ENCODE data around the gene ZMIZ2.
"Not testable (repeated sequence)": the region's sequence is repeated elsewhere in the genome, so short reads cannot be mapped to it uniquely, and the experiment has no call there.

Gene ZMIZ2

DNA sequence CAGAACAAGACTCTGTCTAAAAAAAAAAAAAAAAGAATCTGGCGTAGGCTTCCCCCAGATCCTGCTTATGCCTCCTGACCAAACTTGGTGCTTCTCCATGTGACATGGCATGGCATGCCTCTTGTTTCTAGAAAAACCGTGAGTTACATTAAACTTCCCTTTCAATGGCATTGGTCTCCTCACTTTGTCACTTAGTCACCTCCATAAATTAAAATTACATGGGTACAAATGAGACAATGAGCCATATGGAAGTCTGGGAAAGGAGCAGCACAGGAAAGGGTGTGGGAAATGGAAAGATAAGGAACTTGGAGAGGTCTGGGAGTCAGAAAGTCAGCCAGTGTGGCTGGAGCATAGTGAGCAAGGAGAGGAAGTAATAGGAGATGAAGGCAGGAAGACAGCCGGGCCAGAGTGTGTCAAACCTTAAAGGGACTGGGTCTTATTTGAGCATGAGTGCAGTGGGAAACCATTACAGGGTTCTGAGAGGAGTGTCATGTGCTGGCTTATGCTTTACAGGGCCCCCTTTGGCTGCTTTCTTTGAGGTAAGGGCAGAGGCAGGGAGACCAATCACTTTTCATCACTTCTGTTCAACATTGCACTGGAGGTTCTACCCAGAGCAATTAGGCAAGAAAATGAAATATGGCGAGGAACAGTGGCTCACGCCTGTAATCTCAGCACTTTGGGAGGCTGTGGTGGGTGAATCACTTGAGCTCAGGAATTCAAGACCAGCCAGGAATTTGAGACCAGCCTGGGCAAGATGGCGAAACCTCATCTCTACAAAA lies 21.3 kb upstream of the ZMIZ2 start:
- DNase-seq: no peak

DNA sequence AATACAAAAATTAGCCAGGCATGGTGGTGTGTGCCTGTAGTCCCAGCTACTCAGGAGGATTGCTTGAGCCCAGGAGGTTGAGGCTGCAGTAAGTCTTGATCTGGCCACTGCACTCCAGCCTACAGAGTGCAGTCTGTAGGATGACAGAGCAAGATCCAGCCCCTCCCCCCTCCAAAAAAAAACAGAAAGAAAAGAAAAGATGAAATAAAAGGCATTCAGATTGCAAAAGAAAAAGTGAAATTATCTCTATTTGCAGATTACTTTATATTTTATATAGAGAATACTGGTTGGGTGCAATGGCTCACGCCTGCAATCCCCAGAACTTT lies 20.7 kb upstream of the ZMIZ2 start:
- DNase-seq: no peak

DNA sequence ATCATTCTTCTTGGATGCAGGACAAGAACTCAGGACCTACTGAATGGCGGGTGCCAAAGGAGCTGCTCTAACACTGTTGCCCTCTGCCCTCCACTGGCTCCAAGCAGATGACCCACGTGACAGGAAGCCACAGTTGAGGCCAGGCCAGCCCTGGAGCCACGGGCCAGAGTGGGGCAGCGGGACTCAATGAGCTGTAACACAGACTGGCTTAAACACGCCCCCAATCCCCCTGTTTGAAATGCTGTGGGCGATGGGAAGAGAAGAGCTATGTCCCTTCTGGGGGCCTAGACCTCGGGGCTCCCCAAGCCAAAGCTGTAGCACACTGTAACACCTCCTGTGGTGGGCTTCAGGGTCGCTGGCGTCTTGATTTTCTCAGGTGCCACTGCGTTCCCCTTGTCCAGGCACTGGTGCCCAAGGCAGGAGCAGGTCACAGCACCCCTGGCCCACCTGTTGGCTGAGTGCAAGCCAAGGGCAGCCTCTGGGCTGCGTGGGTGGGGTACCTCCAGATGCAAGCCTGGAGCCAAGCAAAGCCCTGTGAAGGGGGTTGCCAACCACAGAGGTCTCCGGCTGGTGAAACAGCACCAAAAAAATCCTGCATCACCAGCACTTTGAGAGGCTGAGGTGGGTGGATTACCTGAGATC lies 18.6 kb upstream of the ZMIZ2 start:
- DNase-seq: no peak

DNA sequence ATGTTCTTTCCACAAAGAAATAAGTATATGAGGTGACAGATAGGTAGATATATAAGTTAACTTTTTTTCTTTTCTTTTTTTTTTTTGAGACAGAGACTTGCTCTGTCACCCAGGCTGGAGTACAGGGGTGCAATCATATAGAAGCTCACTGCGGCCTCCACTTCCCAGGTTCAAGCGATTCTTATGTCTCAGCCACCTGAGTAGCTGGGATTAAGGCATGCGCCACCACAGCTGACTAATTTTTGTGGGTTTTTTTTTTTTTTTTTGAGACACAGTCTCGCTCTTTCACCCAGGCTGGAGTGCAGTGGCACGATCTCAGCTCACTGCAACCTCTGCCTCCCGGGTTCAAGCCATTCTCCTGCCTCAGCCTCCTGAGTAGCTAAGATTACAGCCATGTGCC lies 15.7 kb upstream of the ZMIZ2 start:
- not testable (repeated sequence) for DNase-seq

DNA sequence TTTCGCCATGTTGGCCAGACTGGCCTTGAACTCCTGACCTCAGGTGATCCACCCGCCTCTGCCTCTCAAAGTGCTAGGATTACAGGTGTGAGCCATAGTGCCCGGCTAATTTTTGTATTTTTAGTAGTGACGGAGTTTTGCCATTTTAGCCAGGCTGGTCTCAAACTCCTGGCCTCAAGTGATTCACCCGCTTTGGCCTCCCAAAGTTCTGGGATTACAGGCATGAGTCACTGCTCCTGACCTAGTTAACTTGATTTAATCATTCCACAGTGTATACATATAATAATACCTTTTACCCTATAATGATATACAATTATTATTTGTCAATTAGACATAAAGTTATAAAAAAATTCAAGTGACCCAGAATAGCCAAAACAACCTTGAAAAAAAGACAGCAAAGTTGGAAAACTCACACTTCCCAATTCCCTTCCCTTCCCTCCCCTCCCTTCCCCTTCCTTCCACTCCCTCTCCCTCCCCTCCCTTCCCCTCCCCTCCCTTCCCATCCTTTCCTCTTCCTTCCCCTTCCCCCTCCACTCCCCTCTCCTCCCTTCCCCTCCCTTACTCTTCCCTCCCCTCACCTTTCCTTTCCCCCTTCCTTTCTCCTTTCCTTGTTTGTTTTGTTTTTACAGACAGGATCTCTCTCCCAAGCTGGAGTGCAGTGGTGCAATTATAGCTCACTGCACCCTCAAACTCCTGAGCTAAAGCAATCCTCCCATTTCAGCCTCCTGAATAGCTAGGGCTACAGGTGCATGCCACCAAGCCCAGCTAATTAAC lies 14.8 kb upstream of the ZMIZ2 start:
- no peak for DNase-seq

DNA sequence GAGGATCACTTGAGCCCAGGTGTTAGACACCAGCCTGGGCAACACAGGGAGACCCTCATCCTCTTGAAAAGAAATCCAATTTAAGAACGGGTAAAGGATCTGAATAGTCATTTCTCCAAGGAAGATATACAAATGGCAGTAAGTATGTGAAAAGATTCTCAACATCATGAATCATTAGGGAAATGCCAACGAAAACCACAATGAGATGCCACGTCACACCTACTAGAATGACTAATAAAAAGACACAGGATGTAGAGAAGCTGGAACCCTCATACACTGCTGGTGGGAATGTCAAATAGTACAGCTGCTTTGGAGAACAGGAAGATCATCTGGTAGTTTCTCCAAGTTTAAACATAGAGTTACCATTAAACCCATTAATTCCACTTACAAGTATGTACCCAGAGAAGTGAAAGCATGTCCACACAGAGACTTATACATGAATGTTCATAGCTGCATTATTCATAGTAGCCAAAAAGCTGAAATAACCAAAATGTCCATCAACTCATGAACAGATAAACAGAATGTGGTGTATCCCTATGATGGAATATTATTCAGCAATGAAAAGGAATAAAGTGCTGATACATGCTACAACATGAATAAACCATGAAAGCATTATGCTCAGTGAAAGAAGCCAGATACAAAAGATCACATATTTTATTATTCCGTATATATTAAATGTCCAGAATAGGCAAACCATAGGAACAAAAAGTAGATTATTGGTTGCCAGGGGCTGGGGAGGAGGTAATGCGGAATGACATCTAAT lies 13.1 kb upstream of the ZMIZ2 start:
- DNase-seq: no peak

DNA sequence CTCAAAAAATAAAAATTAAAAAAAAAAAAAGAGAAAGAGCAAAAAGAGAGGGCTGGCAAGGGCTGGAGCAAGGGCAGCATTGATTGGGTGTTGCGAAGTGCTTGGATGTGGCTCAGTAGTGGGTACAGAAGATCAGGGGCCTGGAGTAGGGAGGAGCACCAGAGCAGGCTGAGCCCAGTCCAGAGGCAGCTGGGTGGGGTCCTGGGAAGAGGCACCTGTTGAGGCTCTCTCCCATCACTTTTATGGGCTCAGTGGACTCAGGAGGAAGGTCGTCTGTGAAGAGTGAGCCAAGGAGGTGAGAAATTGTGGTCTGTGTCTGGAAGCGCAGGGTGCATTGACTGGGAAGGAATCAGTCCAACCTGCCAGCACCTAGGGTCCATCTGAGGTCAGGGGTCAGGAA lies 11.8 kb upstream of the ZMIZ2 start:
- DNase-seq: no peak

DNA sequence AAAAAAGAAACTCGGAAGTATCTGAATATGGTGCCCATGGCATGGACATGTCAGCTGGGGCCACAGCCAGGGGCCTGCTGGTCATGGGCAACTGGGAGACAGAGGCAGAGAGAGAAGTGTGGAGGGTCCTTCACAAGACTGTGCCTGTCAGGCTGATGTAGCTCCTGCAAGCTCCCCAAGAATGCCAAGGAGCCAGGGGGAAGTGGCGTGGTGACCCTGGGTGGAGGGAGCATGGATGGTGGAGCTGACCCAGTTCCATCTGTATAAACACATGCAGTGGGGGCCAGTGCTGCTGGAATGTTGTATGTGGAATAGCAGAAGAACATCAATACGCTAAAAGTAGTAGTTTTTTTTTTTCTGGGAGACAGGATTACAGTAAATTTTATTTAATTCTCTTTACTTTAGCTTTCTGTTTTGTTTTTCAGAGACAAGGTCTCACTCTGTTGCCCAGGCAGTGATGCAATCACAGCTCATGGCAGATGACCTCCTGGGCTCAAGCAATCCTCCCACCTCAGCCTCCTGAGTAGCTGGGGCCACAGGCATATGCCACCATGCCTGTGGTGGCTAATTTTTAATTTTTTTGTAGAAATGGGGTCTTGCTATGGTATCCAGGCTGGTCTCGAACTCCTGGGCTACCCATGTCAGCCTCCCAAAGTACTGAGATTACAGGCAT lies 10.5 kb upstream of the ZMIZ2 start:
- no peak for DNase-seq

DNA sequence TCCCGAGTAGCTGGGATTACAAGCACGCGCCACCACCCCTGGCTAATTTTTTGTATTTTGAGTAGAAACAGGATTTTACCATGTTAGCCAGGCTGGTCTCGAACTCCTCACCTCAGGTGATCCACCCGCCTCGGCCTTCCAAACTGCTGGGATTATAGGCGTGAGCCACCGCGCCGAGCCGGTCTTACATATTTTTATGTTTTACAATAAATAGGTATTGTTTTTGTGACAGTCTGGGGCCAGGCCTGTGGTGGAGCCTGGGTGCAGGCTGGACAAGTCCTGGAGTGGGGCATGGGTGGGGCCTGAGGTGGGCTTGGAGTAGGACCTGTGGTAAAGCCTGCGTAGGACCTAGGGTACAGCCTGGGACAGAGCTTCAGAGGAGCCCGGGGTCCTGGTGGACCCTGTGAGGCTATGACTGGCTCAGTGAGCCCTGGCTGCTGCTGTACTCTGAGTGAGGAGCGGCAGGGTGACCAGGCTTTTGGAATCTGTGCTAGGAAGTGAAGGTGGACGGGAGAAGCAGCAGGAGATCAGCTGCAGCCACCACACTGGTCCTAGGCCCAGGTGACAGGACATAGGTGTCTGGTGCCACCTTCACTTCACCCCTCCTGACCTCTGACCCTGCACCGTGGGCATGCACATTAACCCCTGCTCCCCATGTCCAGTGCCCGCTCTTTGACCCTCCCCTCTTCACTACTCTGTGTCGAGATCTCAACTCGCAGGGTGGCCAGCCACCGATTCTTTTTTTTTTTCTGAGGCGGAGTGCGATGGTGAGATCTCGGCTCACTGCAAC lies 9.6 kb upstream of the ZMIZ2 start:
- DNase-seq: no peak

DNA sequence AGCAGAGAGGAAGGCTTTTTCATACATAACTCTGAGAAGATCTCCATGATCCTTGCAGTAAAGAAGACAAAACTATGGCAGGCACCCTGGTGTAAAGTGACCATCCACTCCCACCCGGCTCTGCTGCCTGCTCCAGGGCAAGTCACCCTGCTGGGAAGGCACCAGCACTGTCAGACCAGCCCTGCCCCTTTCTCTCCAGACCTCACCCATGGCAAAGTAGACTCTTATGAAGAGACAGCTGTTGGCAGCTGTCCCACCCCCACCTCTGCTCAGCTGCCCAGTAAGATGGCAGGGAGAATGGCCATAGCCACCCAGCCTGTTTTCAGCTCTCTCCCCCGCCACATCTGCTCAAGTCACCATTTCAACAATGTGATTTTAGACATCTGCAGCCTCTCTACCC lies 8.6 kb upstream of the ZMIZ2 start:
- no peak for DNase-seq

DNA sequence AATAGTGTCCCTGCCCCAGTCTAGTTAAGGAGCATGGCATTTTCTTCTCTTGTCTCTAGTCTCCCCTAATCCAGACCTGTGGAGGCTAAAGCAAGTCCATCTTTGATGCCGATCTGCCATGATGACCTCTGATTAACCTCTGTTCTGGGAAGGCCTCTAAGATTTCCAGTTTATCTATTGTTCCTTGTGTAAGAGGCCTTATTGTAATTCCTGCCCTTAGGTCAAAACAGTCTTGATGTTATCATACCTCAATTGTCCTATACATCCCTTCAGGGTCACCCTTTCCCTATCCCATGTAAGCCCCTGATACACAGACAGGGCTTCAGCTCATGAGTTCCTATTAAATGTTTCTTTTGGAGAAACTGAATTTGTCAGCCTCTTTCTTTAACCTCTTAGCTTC lies 4.9 kb upstream of the ZMIZ2 start:
- DNase-seq: no peak

DNA sequence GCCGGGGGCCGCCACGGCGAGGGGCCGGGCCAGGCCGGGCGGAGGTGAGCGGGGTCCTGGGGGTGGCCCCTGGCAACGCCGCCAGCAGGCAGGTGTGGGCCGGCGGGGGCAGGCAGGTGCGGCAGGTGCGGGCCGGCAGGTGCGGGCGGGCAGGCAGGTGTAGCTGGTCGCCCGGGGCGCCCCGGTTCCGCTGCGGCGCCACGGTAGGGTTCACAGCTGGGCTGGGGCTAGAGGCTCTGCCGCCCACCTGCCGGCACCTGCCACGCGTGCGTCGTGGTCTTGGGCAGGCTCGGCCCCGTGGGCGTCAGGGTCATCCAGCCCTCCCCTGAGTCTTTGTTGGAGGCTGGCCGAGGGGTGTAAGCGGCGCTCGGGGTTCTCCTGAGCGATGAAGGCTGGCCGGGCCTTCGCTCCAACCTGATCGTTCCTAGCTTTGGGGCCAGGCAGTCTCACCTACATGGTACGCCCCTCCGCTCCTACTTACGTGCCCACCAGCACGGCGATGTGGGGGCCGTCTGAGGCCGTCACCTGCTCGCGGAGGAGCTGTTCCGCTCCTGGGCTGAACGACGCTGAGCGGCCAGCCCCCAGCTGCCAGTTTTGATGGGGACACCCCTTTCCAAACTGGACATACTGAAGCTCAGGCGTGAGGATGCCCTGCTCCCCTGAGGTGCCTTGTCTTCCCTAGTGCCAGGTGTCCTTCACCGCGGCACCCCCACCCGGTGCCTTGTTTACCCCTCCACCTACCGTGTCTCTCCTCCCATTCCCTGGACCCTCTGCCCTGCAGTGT lies 493 bp downstream of the ZMIZ2 start:
- DNase-seq: peak; percentile 68

DNA sequence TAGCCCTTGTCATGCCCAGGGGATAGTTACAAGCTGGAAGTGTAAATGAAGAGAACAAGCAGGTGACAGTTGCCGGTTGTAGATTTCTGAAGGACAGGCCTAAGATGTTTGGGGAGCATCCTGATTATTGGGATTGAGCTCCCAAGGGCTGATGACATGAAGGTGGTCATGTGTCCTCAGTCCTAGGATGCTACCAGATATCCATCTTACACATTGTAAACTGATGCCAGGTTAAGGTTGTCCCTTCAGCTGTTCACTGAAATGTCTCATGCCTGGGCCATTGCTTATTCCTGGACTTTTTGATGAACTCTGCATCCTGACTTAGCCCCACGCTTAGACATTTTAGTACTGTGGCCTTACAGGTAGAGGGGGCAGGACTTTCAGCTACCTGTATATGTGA lies 1.3 kb downstream of the ZMIZ2 start:
- DNase-seq: no peak

DNA sequence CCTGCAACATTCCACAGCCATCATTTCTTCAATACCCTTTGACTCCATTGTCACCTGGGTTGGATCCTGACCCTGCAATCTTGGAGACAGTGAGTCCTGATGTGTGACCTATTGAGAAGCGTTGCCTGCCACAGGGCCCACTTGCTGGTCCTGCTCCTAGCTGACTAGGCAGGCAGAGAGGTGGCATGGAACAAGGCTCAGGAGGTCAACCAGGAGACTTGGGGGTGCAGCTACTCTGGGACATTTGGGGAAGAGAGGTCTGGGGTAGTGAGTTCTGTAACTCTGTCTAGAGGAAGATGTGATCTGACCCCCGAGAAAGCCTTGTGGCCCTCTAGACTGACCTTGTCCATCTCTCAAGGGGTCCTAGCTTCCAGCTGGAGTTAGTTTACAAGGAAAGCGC lies 1.8 kb downstream of the ZMIZ2 start:
- no peak for DNase-seq

DNA sequence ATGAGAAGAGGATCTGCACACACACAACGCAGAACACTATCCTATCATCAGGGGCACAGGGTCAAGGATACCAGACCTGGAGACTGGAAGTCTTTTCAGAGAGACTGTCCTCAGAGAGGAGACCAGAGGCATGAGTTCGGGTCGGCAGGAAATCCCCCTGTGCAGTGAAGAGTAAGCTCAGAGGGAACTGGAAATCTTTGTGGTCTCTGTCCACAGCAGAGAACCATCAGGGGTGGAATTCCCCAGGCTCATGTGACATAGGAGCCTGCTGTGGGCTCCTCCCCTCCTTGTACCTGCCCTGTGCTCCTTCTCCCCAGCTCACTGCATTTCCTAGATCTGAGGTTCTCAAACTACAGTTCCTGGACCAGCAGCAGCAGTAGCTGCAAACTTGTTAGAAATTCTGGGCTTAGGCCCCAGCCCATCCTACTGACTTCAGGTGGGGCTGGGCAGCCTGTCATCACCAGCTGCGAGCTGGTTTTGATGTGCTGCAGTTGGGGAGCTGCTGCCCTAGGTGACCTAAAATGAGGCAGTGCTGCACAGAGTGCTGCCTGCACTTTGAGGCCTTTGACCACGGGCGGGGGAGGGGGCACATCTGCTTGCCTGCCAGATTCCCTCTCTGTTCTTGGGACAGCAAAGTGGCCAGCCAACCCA lies 2.4 kb downstream of the ZMIZ2 start:
- DNase-seq: no peak

DNA sequence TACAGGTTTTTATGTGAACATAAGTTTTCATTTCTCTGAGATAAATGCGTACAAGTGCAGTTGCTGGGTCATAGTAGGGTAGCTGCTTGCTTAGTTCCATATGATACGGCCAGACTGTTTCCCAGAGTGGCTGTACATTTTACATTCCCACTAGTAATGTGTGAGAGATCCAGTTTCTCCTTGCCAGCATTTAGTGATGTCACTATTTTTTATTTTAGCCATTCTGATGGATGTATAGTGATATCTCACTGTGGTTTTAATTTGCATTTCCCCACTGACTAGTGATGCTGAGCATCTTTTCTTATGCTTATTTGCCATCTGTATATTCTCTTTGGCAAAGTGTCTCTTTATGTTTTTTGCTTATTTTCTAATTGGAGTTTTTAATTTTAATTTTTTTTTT lies 4.2 kb downstream of the ZMIZ2 start:
- no peak for DNase-seq

DNA sequence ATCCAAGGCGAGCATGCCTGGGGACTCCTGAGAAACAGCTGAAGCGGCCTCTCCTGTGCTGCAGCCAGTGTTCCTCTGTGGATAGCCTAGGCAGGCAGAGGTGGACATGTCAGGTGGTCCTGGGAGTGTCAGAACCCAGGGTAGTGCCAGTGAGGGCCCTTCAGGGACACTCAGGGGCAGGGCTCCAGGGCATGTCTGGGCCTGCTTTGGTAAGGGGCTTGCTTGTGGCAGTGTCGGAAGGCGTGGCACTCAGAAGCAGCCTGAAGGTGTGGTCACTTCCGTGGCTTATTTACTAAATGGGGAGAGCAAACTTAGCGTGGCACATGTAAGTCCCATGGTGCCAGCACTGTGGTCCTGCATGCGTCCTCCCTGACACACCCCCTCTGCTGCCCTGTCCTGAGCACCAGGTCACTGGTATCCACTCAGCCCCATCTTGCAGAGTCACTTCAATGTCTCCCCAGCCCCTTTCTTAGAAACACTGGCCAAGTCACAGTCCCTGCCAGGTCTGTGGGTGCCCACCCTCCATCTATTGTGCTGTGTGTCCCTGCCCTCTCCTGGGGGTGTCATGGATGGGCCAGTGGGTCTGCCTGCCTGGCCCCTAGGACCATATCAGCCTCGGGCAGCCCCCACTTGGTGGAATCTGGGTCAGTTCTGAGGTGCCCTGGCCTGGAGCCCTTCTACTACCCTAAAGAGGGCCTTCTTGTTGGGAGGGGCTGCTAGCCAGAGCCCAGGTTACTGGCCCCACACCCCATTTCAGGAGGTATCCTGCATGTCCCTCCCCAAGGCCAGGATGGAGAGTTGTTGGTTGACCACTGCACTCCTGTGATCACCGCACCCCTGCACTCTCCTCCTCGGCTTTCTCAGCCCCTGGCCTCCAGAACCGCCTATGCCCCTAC lies 6.4 kb downstream of the ZMIZ2 start:
- no peak for DNase-seq

DNA sequence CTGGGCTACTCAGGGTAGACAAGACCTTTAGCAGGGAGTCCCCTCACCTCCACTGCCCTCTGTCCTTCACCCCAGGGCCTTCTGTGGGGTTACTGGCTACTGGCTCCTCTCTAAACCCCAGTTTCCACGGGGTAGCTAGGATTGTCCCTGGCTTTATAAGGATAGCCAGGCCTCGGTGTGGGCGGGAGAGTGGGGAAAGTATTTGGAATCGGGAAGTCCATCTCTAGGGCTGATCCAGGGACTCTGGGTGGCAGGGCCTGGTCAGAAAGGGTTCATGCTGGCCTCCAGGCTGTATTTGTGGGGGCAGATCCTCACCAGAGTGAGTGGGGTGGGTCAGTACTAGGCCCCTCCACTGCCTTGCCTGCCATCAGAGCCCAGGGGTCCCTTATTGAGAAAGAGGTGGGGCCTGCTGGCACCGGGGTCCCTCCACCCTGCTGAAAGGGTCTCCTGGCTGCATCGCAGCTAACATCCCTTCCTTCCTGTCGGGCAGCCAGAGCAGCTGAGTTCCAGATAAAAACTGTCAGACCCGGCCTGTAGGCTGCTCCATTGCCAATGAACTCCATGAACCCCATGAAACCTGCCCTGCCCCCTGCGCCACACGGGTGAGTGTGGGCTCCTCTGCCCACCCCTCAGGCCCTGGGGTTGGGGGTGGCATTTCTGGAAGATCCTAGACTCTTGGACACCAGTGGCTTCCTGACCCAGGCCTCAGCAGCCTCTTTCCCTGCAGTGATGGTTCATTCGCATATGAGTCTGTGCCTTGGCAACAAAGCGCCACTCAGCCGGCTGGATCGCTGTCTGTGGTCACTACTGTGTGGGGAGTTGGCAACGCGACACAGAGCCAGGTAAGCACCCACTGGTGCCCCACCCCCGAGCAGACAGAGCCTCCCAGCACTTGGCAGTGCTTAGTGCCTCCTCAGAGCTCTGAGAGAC lies 7.3 kb downstream of the ZMIZ2 start:
- DNase-seq: no peak

All from COR-L47 (cell line).